ENCODE results near the gene STPG3. TPM values are rescaled to one million over a fixed set of nuclear protein-coding genes. Genes with fewer than 3 reads are reported as not detected.

STPG3 gene
- total and polyA plus RNA-seq, 2 of the 8 experiments (the other 6 are each of a cell fraction or from before 2014, with no cell fraction given), result not detected

DNA sequence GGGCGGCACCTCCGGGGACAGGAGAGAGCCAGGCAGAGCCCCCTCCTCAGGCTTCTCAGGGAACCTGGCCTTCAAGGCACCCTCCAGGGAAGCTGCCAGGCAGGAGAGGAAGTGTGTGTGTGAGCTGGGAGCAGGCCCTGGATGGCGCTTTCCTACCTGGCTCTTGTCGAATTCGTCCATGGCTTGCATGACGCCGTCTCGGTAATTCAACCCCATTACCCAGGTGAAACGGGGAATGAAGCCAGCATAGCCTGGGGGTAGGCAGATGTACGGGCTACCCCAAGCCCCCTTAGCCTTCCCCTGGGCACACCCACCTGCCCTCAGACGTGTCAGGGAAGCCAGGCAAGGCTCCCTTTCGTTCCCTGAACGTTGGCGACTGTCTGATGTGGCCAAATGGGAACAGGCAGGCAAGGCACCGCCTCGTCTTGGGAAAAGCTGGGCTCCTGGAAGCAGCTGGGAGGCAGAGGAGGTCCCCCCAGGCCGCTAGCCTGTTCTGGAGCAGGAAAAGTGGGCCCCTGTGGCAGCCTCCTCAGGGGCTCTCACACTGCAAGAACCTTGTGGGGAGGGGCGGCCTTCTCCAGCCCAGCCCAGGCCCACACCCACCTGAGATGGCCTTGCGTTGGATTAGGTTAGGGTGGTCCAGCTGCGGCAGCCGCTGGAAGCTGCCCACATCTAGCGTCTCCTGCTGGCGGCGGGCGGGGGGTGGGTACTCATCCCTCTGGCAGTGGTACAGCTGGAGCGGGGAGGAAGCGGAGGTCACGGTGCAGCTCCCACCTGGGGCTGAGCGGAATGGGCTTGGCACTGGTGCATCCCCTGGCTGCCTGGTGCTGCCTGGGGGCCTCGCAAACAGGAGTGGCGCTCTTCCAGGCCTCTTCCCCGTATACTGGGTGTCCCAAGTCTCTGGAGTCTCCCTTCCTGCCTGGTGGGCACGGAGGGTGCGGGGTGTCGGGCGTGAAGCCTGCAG, 6.3 kb upstream of the STPG3 start (continued):
- TF ChIP-seq, protein P1, sequence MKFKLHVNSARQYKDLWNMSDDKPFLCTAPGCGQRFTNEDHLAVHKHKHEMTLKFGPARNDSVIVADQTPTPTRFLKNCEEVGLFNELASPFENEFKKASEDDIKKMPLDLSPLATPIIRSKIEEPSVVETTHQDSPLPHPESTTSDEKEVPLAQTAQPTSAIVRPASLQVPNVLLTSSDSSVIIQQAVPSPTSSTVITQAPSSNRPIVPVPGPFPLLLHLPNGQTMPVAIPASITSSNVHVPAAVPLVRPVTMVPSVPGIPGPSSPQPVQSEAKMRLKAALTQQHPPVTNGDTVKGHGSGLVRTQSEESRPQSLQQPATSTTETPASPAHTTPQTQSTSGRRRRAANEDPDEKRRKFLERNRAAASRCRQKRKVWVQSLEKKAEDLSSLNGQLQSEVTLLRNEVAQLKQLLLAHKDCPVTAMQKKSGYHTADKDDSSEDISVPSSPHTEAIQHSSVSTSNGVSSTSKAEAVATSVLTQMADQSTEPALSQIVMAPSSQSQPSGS (IDR thresholded peaks at IDR 0.05; ENCODE audit: low read length), result no peak
- TF ChIP-seq SP4 (IDR thresholded peaks at IDR 0.05; ENCODE audit: low read length), result no peak
- no peak for TF ChIP-seq TAF7 (optimal IDR thresholded peaks at IDR 0.05; ENCODE audit: borderline replicate concordance, low read depth, low read length)

Data from H1 (cell line).